NOMO-1 treated with DMSO at 0.1 percent for 48 hours (cell line): ENCODE data around the gene PPDPF.

ENCODE experiments used
- DNase-seq: peaks from one replicate; lab custom pipeline; 2025; ENCODE audit not compliant: unreplicated experiment; lab: John Stamatoyannopoulos, UW

The PPDPF gene

DNA sequence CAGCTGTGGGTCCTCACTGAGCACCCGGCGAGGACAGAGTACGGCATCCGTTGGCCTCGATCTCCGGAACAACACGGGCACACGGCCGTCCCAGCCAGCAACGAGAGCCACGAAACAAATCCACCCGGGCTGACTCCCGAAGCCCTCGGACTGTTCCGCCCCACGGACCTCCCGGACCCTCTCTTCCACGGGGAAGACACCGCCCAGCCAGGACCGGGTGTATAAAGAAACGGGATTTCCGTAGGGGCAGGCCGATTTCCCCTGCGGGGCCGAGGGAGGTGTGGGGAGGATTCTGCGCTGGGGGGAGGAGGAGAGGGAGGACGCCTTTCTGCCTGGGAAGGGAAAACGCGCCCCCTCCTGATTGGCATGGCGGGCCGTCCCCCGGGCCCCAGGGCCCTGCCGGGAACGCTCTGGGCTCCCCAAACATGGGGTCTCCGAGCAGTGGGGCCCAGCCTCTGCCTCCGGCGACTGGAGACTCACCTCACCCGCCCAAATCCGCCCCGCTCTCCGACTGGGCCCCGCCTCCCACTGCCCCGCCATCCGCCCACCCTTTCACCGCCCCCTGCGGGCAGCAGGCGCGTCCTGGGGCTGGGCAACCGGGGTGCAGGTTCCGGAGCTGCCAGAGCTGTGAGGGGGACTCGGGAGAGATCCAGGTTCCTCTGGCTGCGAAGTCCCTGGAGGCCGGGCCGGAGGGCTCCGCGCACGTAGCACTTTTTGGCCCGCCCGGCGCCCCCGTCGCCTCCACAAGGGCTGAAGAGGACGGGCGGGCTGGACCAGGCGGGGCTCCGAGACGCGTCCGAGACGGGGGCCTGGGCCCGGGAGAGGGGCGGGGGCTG, 679 bp upstream of the PPDPF start:
- peak; percentile 41 for DNase-seq

DNA sequence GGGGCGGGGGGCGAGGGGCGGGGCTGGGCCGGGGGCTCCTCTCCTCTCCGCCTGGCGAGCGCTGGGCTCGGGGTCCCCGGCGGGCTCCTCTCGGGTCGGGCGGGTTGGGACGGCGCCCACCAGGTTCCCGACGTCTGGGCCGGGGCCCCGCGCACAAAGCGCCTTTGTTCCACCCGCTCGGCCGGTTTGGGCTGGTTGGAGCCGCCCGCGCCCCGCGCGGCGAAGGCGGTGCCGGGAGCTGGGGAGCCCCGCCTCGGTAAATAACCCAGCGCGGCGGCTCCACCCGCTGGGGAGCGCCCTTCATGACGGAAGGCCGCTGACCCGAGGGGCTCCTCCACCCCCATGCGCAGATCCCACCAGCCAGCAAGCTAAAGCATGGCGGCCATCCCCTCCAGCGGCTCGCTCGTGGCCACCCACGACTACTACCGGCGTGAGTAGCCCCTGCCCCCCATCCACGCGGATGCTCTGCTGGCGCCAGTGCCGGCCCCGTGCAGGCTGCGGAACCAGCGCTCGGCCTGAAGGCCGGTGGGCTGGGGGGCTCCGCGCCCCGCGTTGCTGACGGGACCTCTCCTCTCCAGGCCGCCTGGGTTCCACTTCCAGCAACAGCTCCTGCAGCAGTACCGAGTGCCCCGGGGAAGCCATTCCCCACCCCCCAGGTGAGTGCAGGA, 503 bp downstream of the PPDPF start:
- DNase-seq = peak; percentile 33

DNA sequence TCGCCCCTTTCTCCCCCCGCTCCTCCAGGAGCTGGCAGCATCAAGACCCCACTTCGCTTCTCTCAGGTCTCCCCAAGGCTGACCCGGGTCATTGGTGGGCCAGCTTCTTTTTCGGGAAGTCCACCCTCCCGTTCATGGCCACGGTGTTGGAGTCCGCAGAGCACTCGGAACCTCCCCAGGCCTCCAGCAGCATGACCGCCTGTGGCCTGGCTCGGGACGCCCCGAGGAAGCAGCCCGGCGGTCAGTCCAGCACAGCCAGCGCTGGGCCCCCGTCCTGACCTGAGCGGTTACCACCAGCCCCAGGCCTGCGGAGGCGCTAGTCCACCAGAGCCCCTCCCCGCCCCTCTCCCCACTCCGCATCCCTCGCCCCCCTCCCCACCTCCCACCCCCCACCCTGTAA, 1.0 kb downstream of the PPDPF start:
- no peak for DNase-seq

DNA sequence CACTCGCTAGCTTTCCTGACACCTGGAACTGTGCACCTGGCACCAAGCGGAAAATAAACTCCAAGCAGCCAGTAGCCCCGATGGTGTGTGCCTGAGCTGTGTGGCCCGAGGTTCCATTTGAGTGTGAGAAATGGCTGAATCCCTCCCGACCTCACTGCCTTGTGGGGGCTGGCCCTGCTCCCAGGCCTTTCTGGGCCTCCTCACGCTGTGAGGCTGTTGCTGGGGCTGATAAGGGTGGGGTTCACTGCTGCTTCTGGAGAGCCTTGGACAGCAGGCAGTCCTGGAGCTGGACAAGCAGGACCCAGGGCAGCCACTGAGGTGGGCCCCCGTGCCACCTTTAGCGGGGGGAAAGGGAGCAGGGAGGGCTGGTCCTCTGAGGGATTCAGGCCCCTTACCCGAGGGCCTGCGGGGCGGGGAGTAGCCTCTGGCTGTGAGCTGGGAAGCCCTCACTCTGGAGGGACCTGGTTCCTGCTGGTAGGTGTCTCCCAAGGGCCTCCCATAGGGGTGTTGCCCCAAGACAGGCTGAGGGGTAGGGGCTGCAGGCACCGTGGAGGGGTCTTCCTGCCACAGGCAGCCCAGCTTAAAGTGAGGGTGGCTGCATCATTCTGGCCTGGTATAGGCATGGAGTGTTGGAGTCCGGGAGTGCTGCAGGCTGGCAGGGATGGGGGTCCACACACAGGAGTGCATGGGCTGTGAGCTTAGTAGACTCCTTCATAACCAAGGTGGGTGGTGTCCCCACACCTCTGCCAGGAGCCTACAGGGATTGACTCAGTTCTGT, 1.7 kb downstream of the PPDPF start:
- no peak for DNase-seq

DNA sequence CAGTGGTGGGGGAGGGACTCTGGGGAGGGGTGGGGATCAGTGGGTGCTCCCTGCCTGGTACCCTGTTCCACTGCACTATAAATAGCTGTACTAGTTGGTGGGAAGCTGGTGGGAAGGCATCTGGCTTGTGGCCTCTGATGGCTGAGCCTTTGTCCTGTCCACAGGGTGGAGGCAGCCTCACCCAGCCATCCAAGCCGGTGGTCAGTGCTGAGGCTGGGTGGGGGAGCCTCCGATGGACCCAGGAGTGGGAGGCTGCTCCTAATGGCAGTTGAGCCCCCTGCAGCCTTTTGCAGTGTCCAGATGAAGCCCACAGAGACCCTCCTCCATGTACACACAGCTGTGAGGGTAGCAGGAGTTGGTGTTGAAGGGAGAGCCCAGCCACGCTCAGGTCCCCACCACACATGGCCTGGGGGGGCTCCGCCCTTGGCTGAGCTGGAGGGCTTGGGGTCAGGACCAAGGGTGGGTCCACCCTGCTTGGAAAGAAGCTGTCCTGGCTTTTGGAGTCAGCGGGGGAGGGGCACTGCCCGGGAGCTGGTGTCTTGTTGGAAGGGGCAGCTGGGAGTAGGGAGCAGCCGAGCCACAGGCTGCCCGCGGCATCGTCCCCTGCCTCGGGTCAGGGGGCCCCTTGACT, 2.5 kb downstream of the PPDPF start:
- DNase-seq = no peak

DNA sequence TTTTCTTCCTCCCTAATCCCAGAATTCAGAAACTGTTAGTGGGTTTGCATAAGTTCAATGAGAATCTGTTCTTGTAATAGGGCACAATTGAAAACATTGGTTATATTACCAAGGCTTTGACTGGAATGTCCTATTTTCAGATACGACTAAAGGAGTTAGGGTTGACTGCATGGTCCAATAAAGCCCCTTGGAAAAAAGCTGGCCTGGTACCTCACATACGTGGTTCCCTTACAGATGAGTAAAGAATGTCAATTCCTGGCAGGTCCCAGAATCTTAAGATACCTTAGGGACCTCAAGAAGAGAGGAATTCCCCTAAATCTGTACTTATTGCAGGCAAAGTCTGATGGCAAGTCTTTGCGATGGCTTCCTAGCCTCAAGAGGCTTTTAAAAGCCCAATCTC, 4.6 kb downstream of the PPDPF start:
- DNase-seq = no peak

DNA sequence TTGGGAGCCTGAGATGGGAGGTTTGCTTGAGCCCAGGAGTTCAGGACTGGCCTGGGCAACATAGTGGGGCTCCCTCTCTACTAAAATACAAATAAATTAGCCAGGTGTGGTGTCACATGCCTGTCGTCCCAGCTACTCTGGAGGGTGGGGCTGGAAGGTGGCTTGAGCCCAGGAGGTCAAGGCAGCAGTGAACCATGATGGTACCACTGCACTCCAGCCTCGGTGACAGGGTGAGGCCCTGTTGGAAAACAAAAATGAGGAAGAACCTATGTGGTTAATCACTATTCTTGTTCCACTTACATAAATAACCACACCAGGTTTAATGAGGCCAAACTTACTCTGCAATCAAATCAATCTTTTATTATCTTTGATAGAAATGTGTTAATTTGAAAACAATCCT, 5.4 kb downstream of the PPDPF start:
- DNase-seq = peak; percentile 61

DNA sequence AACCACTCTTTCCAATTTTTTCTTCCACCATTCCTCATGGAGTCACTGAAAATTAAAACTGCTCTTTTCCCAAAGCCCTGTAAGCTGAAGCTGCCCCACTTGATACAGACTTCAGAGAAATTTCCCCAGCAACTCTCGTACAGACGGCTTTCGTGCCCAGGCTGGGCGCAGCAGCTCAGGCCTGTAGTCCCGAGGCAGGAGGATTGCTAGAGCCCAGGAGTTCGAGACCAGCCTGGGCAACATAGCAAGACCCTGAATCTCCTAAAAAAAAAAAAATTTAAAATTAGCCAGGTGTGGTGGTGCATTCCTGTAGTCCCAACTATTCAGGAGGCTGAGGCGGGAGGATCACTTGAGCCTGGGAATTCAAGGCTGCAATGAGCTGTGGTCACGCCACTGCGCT, 6.6 kb downstream of the PPDPF start:
- no peak for DNase-seq

DNA sequence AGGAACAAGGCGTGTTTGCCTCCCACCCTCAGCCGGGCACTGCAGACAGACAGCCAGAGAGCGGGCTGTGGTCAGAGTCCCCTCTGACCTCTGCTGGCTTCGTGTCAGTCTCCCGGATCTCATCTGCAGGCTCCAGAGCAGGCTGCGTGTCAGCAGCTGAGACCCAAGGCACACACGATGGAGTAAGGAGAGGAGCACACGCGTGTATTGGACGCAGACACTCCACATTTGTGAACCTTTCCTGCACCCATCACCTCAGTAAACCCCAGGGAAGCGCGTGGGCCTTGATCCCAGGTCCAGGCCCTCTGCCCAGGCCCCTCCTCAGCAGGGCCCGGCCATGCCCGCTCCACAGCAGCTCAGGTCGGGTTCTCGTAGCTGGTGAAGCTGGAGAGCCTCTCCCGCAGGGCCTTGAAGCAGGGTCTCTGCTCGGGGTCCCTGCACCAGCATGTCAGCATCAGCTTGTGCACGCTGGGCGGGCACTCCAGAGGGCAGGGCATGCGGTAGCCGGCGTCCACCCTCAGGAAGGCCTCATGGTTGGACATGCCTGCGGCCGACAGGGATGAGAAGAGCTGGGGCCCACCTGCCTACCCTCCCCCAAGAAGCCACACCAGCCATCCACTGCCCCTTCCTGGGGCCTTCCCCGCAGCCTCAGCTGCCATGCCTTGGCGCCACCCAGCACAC, 8.8 kb downstream of the PPDPF start:
- DNase-seq = no peak

DNA sequence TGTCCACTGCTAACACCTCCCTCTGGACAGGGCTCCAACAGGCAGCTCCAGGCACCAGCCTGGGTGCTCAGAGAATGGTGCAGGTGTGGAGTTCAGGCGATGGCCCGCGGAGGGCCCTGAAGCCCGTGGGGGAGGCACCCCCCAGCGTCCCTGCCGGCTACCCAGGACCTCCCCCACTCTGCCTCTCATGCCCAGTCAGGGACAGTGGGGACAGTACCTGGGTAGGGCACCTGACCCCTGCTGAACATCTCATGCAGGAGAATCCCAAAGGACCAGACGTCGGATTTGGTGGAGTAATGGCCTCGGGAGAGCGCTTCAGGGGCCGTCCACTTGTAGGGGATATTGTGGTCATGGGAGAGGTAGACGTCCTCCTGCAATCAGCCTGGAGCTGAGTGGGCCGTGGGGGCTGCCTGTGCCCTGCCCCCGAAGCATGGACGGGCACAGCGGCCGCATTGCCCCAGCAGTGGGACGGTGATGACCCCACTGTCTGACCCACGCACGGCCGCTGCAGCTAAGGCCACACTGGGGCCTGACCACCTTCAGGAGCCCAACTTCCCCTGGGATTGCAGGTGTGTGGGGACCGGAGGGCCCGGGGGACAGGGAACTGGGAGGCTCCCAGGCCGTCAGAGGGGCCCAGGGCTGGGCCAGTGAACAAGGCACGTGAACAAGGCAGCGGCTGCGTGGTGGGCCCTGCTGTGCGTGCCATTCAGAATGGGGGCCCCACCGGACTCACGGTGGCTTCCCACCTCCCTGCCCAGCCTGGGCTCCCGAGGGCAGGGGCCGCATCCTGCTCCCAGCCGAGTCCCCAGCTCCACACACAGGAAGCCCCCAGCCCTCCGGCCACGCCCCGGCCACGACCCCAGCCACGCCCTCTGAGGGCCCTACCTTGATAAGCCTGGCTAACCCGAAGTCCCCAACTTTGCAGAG, 9.6 kb downstream of the PPDPF start:
- no peak for DNase-seq

DNA sequence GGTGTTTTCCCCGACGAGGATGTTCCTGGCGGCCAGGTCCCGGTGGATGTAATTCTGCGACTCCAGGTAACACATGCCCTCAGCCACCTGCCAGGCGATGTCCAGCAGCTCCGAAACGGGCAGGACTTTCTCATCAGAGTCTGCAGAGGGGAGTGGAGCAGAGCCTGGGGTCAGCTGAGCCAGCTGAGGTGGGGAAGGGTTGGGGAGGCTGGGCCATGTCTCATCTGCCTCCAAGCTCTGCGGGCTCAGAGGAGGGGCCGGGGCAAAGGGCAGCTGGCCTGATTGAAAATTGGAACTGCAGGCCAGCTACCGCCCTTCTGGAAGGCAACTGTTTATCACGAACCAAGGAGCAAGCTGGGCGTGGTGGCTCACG, 10.2 kb downstream of the PPDPF start:
- DNase-seq = no peak

DNA sequence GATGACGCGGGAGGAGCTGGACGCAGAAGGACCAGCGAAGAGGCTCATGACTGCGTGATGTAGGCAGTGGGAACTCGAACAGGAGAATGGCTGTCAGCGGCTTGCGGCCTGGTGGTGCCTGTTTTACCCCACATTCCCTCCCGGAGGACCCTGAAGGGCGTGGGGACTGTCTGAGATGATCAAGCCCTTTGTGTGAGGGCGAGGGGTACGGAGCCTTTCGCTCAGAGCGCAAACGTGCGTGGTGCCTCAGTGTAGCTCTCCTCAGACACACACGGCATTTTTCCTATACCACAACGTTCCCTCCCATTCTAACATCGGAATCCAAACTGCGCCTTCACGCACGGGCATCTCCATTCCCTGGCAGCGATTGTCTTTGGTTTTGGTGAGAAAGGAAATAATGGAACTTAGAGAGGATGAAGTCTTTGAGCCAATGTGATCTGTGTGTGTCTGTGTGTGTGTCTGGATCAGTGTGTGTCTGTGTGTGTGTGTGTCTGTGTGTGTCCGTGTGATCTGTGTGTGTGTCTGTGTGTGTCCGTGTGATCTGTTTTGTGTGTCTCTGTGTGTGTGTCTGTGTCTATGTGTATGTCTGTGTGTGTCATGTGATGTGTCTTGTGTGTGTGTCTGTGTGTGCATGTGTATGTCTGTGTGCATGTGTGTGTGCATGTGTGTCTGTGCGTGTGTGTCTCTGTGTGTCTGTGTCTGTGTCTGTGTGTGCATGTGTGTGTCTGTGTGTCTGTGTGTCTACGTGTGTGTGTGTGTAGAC, 11.3 kb downstream of the PPDPF start:
- DNase-seq = no peak

DNA sequence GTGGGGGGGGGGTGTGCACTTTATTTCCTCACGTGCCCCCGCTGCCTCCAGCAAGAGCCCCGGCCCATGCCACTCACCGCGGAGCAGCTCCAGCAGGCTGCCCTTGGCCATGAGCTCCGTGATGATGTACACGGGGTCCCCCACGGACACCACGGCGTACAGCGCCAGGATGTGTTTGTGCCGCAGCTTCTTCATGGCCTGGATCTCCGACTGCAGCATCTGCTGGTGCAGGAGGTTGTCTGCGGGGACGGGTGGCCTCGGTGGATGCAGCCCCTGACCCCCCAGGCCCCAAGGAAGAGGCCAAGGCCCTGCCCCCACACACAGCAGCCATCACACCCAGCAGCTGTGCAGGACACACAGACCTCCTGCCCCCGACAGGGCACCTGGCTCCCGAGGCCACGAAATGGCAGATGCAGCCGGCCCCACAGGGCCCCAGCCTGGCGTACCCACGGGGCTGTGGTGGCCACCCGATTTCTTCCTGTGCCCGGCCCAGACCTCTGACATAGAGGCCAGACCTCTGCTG, 11.9 kb downstream of the PPDPF start:
- no peak for DNase-seq

DNA sequence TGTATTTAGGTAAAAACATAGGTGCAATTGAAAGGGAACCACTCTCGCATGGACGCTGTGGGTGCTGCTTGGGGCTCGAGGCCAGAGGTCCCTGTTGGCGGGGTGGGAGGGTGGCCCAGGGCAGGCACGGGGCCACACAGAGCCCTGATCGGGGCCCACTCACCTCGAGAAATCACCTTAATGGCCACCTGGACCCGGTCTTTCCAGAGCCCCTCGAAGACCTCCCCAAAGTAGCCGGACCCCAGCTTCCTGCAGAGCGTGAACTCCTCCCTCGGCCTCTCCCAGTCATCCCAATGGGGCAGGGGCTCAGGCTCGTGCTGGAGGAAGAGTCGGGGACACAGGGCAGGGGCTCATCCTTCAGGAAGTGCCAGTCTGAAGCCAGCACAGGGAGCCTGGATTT, 12.8 kb downstream of the PPDPF start:
- DNase-seq = no peak

DNA sequence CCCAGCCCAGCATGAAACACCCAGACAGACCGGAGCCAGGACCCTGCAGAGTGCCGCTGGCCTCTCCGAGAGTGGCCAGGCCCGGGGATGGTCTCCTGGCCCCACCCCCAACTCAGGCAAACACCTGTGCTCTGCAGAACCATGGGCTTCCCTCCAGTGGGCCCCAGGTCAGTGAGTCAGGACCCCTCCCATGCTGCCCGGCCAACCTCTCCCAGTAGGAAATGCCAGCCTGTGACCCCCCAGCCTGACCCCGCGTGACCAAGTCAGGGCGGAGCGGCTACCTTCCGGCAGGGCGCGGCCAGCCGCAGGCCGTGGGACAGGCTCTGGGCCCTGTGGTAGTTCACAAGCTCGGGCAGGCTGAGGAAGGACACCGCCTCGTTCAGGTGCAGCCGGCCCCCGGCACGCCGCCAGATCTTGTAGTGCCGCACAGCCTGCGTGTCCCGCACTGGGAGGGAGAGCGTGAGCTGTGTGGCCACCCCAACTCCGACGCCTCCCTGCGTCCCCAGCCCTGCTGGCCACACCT, 13.4 kb downstream of the PPDPF start:
- no peak for DNase-seq

DNA sequence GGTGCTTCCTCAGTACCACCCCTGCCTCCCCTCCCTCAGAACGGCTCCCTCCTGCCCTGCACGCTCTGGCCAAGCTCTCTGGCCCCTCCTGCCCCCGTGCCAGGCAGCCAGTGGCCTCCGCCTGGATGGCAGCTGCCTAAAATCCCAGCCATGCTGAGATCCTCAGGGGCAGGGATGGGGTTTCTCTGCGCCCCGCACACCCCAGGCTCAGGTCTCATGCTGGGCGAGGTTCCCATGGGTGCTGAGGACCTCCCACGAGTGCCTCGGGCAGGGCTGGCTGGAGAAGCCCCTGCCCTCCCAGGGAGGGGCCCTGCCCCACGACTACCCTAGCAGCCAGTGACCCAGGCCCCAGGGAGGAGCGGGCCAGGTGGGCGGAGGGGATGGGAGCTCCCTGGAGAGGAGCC, 13.9 kb downstream of the PPDPF start:
- DNase-seq = no peak

DNA sequence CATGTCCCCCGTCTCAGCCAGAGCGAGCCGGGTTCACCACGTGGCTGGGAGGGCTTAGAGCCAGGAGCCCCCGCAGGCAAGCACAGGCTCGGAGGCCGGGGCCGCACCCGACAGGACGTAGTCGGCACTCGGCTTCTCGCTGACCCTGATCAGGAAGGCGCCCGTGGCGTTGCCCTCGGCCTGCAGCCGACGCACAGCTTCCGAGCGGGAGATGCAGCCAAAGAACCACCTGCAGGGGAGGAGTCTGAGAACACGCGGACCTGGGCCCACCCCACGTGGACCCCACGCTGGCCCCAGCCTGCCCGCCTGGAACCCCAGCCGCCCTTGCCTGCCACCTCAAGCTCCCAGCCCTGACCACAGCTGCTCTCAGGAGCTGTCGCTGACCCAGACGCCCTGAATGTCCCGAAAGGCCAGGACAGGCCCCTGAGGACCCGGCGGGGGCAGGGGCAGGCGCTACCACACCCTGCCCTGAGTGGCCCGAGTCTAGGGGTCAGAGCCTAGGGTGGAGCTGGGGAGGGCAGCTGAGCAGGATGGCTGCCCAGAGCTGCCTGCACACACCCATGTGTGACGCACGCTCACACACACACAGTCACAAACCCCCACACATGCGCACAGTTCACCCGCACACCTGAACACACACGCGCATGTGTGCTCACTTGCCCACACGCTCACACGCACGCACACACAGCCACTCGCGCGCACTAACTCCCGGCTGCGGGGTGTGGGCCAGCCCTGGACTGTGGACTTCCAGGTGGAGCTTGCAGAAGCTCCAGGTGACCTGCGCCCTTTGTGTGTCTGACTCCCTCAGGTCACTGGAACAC, 14.5 kb downstream of the PPDPF start:
- no peak for DNase-seq
